HG03558 (cell line): ENCODE measurements around the gene SUSD6.
"Not testable (repeated sequence)": the region's sequence is repeated elsewhere in the genome, so short reads cannot be mapped to it uniquely, and the experiment has no call there.

Experiments used
- ATAC-seq: cut with Tn5 transposase; IDR thresholded peaks from one replicate; pipeline ENCODE4 v1.9.1; 2021; ENCODE audit warnings: moderate number of reproducible peaks; ENCODE audit not compliant: unreplicated experiment; ENCODE audit errors: extremely low read depth

Gene SUSD6

GRCh38 chr14:69587389-69587788, 24.0 kb upstream of the SUSD6 start:
- no peak for ATAC-seq

DNA sequence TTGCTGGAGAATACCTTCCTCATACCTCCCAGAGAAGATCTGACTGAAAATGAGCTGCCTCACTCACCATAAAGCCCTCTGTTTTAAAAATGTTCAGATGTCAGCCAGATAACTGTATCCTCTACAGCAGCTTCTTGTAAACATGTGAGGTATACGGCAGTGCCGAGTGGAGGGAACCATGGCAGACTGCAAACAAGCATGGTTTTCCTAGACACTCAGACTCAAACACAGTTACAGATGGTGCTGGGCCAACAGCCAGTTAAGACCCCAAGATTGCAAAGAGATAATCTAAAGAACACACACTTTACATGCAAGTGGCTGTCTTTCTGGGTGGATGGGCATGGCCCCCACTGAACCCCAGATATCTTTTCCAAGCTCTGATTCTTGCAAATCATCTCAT, 20.1 kb upstream of the SUSD6 start:
- ATAC-seq, result no peak

- ATAC-seq, result no peak
Measured at GRCh38 chr14:69593018-69593677, 18.2 kb upstream of the SUSD6 start.

GRCh38 chr14:69594846-69595245, 16.6 kb upstream of the SUSD6 start:
- ATAC-seq, result no peak

- no peak for ATAC-seq
Measured at GRCh38 chr14:69595336-69595735, 16.1 kb upstream of the SUSD6 start.

- ATAC-seq, result not testable (repeated sequence)
Measured at GRCh38 chr14:69599431-69599830, 12.0 kb upstream of the SUSD6 start.

DNA sequence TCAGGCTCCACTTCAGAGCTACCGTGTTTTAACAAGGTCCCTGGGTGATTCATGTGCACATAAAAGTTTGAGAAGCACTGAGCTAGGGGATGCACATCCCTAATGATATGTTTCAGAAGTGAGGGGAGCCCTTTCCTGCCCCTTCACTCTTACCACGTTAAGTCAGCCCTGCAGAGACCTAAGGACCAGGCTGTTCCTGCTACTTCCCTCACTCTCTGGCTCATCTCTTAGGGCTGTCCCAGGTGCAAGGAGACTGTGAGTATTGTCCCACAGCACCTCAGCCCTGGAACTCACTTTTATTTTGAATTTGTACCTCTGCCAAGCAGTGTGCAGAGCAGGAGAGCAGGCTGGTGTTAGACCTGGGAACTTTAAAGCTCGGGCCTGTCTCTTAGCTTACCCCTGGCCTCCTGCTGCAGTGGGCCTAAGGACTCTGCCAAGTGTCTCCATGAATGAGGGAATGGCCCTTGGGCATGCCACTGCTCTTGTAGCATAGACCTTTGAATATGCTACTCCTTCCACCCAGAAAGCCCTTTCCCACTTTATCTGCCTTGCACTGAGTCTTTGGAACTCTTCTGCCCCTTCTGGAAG, 11.0 kb upstream of the SUSD6 start:
- ATAC-seq, result no peak

GRCh38 chr14:69605738-69606137, 5.7 kb upstream of the SUSD6 start:
- no peak for ATAC-seq

DNA sequence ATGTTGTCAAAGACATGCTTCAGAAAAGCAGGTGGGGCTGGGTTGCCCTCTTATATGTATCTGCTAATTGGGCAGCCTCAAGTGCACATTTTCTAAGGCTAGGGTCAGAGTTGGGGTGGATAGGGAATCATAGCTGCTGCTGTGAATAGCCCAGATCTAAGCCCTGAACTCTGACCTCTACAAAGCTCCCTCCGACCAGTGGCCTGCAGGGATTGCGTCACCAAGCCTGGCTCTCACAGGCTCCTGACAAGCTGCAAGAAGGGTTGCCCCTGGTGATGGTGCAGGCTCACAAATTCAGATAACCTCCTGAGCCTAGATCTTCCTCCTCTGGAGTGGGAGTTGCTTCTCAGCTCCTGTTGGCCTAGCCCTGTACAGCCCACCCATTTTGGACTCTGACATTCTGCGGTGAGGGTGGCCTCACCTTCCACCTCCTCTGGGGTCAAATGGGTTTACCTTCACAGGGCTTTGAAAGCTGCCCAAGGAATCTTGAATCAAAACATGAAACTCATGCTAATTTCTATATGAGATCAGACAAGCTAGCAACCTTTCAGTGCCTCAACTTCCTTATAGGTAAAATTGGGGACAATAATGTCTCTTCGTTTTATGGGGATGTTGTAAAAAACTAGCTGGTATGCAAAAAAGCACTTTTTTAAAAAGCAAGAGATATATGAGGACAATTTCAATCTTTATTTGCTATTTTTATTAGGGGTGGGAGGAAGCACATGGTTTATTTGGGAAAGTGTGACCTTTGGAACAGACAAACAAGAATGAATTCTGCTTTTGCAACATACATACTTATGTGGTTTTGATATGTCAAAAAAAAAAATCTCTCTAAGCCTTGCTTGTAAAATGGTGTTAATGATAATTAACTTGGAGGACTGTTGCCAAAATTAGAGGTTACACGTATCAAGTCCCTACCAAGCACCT, 4.9 kb upstream of the SUSD6 start:
- ATAC-seq, result no peak

DNA sequence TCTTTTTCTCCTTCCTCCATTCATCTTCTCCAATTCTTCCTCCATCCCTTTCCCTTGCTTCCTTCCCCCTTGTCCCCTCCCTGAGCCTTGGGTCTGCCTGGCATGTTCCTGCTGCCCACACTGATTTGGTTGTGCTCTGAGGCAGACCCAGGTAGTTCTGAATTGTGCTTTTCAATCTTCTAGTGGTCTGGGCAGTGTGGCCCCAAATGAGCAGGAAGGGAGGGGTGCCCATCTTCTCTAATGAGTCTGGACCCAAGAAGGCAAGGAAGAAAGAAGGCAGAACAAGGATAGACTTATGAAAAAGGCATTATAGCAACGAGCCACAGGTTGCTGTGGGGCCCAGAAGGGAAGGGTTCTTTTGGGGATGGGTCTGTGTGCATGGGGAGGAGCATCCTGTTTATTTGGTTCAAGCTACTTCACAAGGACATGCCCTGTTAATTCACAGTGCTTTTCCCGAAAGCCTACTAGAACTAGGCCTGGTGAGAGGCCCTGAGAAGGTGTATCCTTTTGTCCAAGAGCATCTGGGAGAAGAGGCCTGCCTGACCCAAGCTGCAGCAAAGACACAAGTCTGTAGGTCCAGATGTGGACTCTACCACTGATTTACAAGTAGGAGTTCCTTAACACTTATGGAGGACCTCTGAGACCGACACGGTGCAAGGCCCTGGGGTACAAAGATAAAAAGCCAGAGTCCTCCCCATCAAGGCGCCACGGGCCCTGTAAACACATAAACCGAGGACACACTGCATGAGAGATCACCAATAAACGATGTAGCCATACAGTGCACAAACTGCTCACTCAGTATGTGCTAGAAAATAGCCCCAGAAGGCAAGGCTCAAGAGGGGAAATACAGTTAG, 1.1 kb upstream of the SUSD6 start:
- ATAC-seq, result no peak

DNA sequence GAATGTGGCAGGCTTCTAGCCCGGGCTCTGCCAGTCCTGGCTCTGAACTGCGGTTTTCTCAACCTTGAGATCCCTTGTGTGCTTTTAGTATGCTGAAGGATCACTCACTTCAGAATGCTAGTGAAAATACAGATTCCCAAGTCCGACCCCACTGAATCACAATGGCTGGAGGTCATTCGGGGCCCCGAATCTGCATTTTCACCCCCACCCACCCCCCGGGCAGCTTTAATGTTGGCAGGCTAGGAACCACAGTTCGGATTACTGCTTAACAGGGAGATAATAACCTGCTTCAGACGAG, 573 bp upstream of the SUSD6 start:
- ATAC-seq, result no peak

- ATAC-seq, result peak; percentile 4
Measured at GRCh38 chr14:69612014-69612782, 802 bp downstream of the SUSD6 start.

DNA sequence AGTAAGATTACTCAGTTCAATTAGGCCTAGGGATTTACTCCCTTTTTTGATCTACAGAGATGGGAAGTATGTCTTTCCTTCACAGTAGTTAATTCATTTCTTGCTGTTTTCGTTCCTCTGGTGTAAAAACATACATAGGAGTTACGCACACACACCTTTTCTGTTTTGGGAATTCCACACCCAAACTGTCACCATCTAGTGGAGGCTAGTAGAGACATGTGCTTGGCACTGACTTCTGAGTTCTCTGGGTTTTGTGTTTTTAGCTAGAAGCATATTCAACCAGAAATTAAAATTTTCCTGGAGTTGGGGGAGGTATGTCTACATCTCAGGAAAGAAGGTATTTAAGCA, 1.4 kb downstream of the SUSD6 start:
- no peak for ATAC-seq

- ATAC-seq, result no peak
Measured at GRCh38 chr14:69613312-69614073, 2.1 kb downstream of the SUSD6 start.

GRCh38 chr14:69614592-69614991, 3.2 kb downstream of the SUSD6 start:
- ATAC-seq, result no peak

- ATAC-seq, result no peak
Measured at GRCh38 chr14:69615121-69615495, 3.7 kb downstream of the SUSD6 start.

DNA sequence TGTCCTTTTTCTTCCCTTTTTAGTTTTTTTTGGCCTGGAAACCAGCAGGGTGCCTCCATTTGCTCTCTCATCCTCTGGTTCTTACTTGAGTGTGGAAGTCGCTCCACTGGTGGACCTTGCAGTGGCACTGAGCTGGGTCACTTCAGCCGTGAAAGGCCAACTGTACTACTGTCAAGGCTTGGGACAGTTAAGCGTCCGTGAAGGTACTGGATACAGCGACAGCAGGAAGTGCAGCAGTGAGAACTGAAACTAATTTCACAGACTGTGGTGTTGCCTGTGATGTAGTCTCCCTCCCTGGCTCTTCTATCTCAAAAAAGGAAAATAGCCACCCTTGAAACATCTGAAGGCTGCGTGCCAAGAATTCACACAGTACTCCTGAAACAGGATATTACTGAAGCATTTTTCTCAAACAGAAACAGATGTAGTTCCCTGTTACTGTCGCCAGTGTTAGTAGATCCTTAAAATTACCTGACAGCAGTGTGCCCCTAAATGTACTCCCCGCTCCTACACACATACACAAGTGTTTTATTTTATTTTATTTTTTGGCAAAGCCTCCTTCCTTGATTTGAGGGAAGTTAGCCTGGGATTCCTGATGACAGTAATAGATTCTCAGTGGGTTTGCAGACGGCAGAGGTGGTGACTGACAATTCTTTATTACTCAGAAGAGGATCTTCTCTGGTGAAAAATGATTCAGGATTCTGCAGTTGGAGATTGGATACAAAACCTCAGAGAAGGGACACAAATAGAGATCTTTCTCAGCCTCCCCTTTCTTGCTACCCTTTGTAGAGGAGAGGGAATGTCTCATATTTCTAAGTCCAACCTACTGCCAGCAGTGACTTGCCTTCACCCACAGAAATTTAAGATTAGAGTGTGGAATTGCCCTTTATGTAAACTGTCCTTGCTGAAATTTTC, 4.4 kb downstream of the SUSD6 start:
- ATAC-seq, result peak; percentile 40

DNA sequence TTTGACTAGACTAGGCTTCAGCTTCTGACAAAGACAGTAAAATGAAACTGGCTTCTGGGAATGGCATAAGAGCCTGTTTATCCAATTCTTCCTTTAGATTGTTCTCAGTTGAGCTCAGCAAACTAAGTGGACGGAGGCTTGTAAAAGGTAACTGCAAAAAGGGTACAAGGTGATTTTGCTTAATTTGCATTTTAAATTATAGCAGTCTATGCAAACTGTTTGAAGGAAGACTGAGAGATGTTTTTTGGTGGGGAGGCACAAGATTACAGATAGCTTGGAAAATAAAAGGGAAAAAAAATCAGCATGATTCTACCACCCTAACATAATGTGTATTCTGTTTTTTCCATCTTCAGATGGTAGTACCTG, 5.0 kb downstream of the SUSD6 start:
- ATAC-seq, result no peak
